Measurements from ENCODE around the gene PRCC.
"Not testable (repeated sequence)": the region's sequence is repeated elsewhere in the genome, so short reads cannot be mapped to it uniquely, and the experiment has no call there.

PRCC gene

GRCh38 chr1:156755527-156755950, 11.8 kb upstream of the PRCC start:
- no peak for DNase-seq (ENCODE audit: low read depth, low spot score)
- no peak overlapping the region for H3K4me3 ChIP-seq (ENCODE audit: low read length)

- DNase-seq (ENCODE audit: low read depth, low spot score) = no peak
- H3K4me3 ChIP-seq (ENCODE audit: low read length) = no peak overlapping the region
Measured at GRCh38 chr1:156756355-156756754, 11.0 kb upstream of the PRCC start.

- not testable (repeated sequence) for H3K4me3 ChIP-seq (ENCODE audit: low read length)
Measured at GRCh38 chr1:156757572-156758253, 9.6 kb upstream of the PRCC start.

GRCh38 chr1:156760092-156760795, 7.1 kb upstream of the PRCC start:
- DNase-seq (ENCODE audit: low read depth, low spot score) = no peak
- H3K4me3 ChIP-seq (ENCODE audit: low read length) = no peak overlapping the region

More at GRCh38 chr1:156757572-156758253, 9.6 kb upstream of the PRCC start:
- DNase-seq (ENCODE audit: low read depth, low spot score) = not testable (repeated sequence)

GRCh38 chr1:156760796-156761104, 6.6 kb upstream of the PRCC start:
- DNase-seq (ENCODE audit: low read depth, low spot score) = no peak
- no peak overlapping the region for H3K4me3 ChIP-seq (ENCODE audit: low read length)

GRCh38 chr1:156765136-156765535, 2.2 kb upstream of the PRCC start:
- not testable (repeated sequence) for DNase-seq (ENCODE audit: low read depth, low spot score); H3K4me3 ChIP-seq (ENCODE audit: low read length)

GRCh38 chr1:156765666-156766065, 1.7 kb upstream of the PRCC start:
- DNase-seq (ENCODE audit: low read depth, low spot score) = no peak
- H3K4me3 ChIP-seq (ENCODE audit: low read length) = no peak overlapping the region

GRCh38 chr1:156766298-156767100, 836 bp upstream of the PRCC start:
- no peak for DNase-seq (ENCODE audit: low read depth, low spot score)
- peak overlapping the region; percentile 92 for H3K4me3 ChIP-seq (ENCODE audit: low read length)

- peak overlapping the region; percentile 92 for H3K4me3 ChIP-seq (ENCODE audit: low read length)
- DNase-seq (ENCODE audit: low read depth, low spot score) = no peak
Measured at GRCh38 chr1:156767879-156768604, 707 bp downstream of the PRCC start.

- DNase-seq (ENCODE audit: low read depth, low spot score) = no peak
- H3K4me3 ChIP-seq (ENCODE audit: low read length) = peak overlapping the region; percentile 92
Measured at GRCh38 chr1:156768610-156769295, 1.4 kb downstream of the PRCC start.

- DNase-seq (ENCODE audit: low read depth, low spot score) = no peak
- no peak overlapping the region for H3K4me3 ChIP-seq (ENCODE audit: low read length)
Measured at GRCh38 chr1:156772222-156772621, 4.9 kb downstream of the PRCC start.

GRCh38 chr1:156772728-156773497, 5.6 kb downstream of the PRCC start:
- H3K4me3 ChIP-seq (ENCODE audit: low read length) = no peak overlapping the region
- no peak for DNase-seq (ENCODE audit: low read depth, low spot score)

- H3K4me3 ChIP-seq (ENCODE audit: low read length) = no peak overlapping the region
- DNase-seq (ENCODE audit: low read depth, low spot score) = no peak
Measured at GRCh38 chr1:156773607-156774006, 6.3 kb downstream of the PRCC start.

- H3K4me3 ChIP-seq (ENCODE audit: low read length) = no peak overlapping the region
- no peak for DNase-seq (ENCODE audit: low read depth, low spot score)
Measured at GRCh38 chr1:156775799-156776198, 8.5 kb downstream of the PRCC start.

- no peak overlapping the region for H3K4me3 ChIP-seq (ENCODE audit: low read length)
- DNase-seq (ENCODE audit: low read depth, low spot score) = no peak
Measured at GRCh38 chr1:156776942-156777341, 9.6 kb downstream of the PRCC start.

- H3K4me3 ChIP-seq (ENCODE audit: low read length) = no peak overlapping the region
- no peak for DNase-seq (ENCODE audit: low read depth, low spot score)
Measured at GRCh38 chr1:156777573-156777972, 10.2 kb downstream of the PRCC start.

- H3K4me3 ChIP-seq (ENCODE audit: low read length) = no peak overlapping the region
Measured at GRCh38 chr1:156781585-156782186, 14.4 kb downstream of the PRCC start.

GRCh38 chr1:156785458-156785857, 18.1 kb downstream of the PRCC start:
- no peak overlapping the region for H3K4me3 ChIP-seq (ENCODE audit: low read length)
- no peak for DNase-seq (ENCODE audit: low read depth, low spot score)

More at GRCh38 chr1:156781585-156782186, 14.4 kb downstream of the PRCC start:
- DNase-seq (ENCODE audit: low read depth, low spot score) = no peak
